Measurements from ENCODE around the gene HK2. TPM values are rescaled to one million over a fixed set of nuclear protein-coding genes. Genes with fewer than 3 reads are reported as not detected.
"Not testable (repeated sequence)": the region's sequence is repeated elsewhere in the genome, so short reads cannot be mapped to it uniquely, and the experiment has no call there.

The HK2 gene
- polyA plus RNA-seq, 1 donor: 7.4 TPM

DNA sequence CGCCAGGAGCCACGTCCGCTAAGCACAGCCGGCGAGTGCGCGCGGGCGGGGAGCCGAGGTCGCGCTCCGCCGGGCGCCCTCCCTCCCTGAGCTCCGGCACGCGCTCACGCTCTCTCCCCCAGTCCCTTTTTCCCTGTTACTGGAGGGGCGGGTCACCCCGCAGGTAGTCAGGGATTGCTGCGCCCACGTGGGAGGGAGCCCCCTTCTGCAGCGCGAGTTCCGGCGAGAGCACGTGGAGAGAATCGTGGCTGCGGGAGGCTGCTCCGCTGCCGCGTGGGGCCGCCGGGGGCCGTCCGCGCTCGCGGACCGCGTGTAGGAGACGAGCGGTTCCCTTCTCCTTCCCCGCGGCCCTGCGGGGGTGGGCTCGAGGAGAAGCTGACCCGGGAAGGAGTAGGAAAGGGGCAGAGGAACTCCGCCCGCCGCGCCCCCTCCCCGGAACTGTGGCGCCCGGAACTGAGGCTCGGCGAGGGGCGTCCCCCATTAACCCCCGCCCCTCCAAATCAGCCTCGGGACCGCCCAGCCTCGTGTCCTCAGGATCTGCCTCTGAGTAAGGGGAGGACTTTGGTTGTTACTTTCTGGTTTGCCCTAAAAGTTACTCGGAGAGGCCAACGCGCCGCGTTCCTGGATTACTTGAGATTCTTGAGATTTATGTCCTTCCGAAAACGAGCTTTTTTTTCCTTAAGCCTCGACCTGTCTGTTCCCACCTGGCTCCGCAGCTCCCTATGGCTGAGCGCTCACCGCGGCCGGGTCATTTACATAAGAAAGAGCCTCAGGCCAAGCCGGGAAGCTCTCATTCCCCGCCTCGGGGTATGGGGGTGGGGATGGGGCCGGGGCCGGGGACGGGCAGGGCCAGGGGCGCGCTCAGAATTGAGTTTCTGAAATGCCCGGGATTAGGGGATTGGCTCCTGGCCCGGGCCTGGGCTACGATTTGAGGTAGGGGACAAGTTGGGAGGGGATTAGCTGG lies 1.1 kb downstream of the HK2 start:
- peak; percentile 53 for DNase-seq

DNA sequence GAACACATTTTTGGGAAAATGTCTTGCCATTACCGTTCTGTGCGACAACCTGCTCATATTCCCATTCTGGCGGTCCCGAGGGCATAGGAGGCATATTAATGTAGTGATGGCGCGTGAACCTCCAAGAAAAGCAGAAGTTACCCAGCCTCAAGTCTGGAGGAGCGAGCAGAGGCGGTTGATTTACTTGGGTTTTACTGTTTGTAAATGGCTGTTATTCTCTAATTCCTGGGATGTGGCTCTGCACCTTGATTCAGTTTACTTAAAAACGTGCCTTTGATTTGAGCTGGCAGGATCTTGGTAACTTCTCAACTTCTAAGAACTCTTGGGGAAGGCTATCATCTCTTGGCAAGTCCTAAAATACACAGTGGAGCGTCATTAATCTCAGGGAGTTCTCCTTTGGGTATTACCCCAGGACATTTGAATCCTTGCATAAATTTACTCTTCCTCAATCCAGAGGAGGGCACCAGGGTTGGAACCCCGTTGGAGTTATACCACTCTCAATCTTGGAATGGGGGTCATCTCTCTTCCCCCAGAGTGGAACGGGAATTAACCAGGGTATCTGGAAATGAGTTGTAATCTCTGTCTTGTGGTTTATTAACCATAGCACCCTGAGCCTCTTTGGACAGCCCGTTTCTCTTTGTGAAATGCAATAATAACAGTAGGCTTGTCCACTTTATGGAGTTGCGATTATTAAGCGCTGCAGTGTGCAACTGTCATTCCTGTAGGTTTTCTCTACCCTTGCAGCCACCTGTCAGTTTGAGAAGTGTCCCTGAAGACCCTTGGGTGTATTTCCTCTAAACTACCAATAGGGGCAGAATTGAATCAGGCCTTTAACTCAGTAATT lies 2.1 kb downstream of the HK2 start:
- peak; percentile 19 for DNase-seq

DNA sequence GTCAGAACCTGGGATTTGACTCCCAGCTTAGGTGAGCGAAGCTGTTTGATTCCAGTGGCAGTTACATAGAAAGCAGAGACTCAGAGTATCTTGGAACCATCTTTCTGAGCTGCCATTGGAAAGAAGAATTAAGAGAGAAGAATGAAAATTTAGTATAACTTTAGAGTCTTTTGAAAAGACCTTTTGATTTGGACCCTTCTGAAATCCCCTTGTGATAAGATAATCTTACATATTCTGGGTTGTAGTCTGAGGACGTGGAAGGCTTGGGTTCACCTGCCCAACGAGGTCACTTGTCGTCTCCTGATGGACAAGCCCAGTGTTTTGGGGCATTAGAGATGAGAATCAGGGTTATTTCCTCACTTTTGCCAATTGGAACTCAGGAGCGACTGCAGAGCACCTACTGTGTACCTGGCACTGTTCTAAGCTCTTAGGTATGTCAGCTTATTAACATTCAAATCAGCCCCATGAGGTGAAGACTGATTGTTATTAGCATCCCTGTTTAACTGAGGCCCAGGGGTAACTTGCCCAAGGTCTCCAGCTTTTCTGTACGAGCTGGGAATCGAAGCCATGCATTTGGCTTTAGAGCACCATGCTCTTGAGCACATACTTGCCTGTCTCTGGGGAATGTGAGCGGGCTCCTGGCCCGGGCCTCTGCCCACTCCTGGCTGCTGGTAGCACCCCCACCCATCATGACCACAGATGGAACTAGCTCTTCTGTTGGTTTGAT lies 2.9 kb downstream of the HK2 start:
- no peak for DNase-seq

DNA sequence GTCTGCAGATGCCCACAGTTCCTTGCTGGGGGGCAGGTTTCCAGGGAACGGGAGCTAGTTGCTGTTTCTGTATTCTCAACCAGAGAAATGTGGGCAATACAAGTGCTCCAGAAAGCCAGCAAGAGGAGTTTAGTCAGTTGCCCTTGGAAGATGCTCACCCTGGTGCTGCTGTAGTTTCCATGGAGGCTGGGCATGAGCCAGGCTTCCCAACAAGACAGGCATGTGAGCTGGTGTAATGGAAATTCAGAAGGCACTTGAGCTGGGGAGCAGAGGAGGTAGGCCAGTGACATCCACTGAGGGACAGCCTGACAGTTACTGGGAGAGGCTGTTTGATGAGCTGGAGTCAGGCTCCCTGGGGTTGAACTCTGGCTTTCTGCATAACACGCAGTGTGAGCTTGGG lies 7.7 kb downstream of the HK2 start:
- DNase-seq: no peak

DNA sequence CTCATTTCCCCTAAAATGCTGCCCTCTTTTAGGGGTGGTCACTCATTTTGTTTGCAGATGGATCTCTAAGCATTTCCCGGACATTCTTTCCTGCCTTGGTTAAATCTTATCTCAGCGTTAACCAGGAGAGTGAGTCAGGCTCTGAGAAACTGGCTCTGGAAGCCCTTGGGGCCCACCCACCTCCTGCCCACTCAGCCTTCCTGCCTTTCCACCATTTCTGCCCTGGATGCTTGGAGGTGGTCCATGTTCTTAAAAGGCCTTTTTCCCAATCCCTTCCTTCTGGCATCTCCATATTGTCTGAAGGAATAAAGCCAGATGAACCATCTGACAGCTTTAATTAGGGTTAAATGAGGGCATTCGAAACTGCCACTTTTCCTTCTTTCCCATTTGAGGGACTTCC lies 9.5 kb downstream of the HK2 start:
- no peak for DNase-seq

DNA sequence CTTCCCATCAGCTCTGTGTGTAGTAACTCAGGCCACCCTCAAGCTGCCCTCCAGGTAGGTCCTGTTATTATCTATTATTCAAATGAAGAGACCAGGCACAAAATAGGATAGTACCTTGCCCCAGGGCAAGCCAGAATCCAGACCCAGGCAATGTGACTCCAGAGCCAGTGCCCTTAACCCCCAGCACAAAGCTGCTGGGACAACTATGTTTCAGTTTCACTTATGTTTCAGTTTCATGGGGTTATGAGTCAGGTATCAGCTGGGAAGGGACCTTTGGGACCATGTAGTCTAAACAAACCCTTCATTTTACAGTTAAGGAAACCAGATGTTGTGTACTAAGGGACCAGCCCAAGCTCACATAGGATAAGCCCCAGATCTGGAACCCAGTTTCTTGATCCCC lies 10.0 kb downstream of the HK2 start:
- DNase-seq: no peak

DNA sequence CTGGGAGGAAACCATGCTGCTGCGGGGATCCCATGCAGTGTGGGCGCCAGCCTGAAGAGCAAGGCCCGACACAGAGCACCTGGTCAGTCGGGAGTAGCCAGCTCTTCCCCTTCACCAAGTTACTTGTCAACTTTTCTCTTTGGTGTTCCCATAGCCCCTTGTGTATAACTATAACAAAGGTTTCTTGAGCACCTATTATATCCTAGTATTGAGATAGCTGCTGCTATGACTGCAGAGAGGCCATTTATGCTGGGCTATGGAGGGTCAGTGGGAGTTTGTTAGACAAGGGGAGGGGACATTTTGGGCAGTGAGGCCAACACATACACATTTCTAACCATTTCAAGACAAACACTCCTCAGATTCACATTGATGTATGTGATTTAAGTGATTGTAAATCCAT lies 10.8 kb downstream of the HK2 start:
- no peak for DNase-seq

DNA sequence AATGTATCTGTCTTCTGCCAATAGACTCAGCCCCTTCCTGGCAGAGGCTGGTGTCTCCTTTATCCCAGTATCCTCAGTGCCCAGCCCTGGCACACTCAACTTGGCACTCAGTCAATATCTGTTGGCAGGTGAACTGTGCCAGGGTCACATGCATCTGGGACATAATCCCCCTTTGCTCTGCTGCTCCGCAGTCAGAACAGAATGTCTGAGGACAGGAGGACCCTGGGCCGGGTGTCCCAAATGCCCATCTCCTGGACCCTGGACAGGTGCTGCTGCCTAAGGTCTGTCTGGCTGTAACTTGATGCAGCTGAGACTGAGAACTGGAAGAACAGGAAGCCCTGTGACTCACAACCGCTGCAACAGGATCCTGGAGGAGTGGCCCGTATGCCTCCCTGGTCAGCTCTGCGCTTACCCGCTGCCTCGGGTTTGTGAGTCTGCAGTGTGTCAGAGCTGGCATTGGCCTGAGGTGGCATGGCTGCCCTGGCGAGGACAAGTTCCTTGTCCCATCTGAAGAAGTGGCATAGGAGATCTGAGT lies 11.4 kb downstream of the HK2 start:
- DNase-seq: peak; percentile 29

DNA sequence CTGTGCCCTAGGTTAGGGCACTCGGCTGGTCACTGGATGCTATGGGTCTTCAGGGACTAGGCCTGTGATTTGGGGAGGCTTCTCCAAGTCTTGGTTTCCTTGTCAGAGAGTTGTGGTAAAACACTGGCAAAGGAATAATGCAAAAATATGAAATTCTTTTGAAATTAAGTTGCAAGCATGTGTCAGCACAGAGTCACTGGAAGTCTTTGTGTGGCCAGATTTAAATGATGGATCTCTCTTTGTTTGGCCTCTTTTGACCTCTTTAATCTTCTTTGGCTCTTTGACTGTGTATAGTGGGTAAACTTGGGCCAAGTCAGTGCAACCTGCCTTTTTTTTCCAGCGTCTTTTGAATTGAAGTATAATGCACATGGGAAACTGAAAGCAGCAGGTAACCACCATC lies 12.1 kb downstream of the HK2 start:
- no peak for DNase-seq

DNA sequence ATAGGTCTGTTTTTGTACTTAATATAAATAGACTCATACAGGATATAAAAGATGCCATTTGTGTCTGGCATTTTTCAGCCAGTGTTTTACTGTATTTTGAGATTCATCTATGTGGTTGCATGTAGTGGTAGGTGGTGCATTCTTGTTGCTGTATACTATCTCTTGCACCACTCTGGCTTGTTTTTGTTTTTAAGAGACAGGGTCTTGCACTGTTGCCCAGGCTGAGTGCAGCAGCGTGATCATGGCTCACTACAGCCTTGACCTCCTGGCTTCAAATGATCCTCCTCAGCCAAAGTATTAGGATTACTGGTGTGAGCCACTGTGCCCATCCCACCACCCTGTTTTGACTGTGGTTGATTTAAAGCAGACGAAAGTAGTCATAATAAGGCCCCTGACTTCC lies 12.6 kb downstream of the HK2 start:
- no peak for DNase-seq

DNA sequence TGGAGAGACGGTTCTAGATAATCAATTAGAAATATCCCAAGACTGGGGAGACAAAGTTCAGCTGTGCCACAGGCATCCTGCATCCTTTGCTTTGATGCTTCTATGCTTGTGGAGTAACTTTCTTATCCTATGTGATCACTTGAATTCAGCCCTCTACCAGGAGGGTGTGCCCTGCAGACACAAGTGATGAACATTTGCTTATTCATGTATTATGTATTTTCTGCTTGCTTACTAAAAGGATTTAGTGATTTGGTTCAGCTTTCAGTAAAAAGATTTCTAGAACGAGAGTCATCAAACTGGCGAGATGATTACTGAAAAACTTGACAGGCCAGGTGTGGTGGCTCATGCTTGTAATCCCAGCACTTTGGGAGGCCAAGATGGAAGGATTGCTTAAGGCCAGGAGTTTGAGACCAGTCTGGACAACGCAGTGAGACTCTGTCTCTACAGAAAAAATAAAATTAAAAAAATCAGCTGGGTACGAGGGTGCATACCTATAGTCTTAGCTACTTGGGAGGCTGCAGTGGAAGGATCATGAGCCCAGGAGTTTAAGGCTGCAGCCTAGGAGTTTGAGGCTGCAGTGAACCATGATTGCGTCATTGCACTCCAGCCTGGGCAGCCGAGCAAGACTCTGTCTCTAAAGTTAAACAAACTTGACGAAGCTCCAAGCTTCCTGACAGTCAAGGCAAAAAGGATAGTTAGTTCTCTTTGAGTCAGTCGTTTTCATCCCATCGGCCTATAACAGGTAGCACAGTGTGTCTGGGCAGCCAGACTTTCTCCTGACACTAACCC lies 13.3 kb downstream of the HK2 start:
- no peak for DNase-seq

DNA sequence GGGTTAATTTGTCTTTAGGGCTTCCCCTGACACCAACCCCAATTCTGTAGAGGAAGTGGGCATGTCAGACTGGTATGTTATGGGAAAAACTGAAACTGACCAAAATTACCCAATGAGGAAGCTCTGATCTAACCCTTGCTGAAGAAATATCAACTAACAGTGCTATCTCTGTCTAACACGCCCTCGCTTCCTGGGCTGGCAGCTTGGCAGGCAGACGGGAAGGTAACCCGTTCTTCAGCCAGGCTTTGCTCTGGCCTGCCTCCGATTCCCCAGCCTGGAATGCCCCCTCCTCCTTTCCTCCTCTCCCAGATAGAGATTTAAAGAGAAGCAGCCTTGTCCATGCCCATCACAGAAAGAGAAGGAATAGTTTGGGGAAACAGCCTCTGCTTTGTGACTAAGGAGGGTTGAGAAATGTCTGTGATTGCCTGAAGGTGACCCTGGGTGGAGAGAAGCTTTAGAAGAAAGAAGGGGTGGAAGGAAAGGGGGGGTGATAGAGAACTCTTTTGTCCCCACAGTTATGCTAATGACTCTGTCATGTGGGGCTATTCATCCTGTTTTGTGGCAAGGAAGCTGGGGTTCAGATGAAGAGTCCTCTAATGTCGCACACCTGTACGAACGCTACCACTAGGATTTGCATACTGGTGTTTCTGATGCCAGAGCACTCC lies 15.4 kb downstream of the HK2 start:
- DNase-seq: no peak

DNA sequence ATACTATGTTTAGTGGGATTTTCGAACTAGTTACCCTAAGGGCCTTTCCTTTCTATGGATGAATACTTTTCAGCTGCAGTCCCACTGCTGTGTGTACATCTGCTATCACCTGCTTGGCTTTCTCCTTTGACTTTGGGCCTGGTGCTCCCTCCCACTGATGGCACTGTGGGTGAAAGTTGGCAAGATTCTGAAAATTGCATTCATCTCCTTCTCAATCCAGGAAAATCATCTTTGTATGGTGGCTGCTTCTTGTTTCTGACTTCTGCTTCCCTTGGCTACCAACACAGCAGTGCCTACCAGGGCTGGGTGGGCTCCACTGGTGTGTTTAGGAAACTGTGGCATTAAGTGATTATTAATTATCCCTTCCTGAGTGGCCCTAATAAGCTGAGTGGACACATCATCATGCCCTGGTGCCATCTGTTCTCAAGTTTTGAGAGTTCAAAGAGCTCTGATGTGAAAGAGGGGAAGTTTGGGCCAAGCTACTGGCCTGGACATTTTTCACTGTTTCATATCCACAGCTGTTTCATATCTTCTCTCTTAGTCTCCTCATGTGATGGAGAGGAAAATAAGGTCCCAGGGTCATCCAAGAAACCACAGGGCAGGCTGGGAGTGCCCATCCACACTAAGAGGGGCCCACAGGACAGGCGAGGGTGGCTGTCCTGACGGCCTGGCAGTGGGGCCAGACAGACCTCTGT lies 16.7 kb downstream of the HK2 start:
- no peak for DNase-seq

DNA sequence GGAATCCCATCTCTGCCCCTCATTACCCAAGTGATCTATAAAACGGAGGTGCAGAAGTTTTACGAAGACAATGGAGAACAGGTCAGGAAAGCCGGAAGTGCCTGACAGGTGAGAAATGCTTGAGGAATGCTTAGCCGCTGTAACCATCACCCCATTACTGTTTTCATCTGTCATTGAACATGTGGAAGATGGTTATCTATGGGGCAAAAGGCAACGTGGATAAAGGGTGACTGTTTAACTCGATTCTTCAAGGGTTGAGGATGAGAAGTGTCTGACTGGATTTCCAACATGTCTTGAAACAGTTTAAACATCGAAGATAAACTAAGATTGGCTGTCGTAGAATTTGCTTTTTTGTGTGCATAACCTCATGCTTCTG lies 17.3 kb downstream of the HK2 start:
- DNase-seq: no peak

DNA sequence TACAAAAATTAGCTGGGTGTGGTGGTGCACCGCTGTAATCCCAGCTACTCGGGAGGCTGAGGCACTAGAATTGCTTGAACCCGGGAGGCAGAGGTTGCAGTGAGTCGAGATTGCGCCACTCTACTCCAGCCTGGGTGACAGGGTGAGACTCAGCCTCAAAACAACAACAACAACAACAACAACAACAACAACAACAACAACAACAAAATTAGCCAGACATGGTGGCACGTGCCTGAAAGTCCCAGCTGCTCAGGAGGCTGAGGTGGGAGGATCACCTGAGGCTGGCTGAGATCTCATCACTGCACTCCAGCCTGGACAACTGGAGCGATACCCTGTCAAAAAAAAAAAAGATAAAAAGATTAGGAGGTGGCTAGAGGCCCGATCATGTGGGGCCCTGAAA lies 19.4 kb downstream of the HK2 start:
- DNase-seq: not testable (repeated sequence)

DNA sequence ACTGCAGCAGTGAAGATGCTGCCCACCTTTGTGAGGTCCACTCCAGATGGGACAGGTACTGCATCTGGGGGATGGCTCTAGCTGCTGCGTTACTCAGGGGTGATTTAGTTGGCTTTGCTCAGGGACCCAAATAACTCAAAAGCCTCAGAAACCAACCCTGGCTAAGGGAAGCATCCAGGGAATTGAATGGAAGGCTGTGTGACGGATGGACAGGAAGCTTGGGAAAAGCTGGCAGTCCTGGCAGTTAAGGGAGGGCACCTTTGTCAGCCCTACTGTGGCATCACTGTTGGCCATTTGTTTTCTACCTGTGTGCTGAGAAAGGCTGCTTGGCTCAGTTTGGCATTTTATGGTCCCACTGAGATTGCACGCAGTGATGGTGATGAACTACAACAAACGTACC lies 20.5 kb downstream of the HK2 start:
- DNase-seq: no peak

DNA sequence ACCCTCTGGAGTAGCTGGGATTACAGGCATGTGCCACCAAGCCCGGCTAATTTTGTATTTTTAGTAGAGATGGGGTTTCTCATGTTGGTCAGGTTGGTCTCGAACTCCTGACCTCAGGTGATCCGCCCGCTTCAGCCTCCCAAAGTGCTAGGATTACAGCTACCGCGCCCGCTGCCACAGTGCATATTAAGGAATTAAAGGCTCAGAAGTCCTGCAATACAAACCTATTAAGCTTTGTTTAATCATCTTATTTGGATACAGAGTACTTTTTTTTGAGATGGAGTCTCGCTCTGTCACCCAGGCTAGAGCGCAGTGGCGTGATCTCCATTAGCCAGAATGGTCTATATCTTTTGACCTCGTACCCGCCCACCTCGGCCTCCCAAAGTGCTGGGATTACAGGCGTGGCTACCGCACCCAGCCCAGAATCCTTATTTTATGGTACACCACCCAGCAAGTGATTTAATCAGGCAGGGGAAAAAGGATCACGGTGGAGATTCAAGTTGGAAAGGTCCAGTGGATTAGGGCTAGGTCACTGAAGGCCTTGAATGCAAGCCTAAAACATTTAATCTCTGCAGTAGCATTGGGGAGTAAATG lies 21.3 kb downstream of the HK2 start:
- DNase-seq: not testable (repeated sequence)

DNA sequence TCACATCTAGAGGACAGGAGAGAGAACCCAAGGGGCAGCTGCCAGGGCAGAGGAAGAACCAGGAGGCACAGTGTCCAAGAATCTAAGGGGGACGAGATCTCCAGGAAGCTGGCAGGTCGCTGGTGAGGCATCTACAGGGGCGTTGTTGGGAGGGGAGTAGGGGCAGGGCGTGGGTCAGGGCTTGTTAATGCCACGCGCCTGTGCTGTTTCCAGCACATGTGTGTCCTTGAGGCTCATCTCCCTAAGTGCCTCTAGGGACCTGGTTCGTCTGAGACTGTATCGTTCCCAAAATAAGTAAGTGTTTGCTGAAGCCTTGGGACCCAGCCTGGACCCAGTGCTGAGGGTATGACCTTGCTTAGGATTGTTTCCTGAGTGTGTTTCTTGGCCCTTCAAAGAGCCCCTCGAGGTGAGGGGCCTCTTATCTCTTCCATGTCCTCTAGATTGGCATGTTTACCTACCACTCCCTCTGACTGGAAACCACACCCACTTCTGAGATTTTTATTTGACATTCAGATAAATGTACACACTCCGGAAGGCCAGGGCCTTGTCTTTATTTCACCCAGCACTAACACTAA lies 22.2 kb downstream of the HK2 start:
- no peak for DNase-seq

DNA sequence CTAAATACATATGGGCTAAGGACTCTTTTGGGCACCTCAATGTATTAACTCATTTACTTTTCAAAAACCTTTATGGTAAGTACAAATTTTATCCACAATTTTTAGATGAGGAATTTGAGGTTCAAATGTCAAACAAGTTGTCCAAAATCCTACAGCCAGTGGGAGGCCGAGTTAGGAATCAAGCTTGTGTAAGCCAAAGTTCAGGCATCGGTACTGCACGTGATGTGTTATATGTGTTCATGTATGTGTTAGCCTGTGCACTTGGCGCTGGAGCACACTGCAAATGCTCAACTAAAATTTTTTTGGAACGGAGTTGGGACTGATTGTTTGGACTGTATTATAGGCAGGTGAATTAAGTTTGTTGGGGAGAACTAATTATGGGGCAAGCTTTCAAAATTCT lies 22.7 kb downstream of the HK2 start:
- no peak for DNase-seq

DNA sequence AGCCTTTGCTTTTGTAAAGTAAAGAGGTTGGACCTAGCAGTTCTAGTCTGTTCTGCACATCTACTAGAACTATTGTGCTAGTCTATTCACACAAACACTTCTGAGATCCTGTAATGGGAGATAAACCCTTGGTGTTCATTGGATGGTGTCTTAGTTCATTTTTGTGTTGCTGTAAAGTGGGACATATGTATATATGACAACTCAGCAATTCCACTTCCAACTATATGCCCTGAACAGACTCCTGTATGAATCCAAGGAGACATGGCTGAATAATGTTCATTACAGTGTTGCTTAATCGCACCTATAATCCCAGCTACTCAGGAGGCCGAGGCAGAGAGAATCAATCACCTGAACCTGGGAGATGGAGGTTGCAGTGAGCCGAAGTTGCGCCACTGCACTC lies 23.3 kb downstream of the HK2 start:
- no peak for DNase-seq

All from hindlimb muscle (tissue), 1 donor.